Measurements from ENCODE around the gene CDK14. TPM values are rescaled to one million over a fixed set of nuclear protein-coding genes. Genes with fewer than 3 reads are reported as not detected.

The CDK14 gene
- total and polyA plus RNA-seq, 2 donors (not counting 3 experiments of a cell fraction or from before 2014, with no cell fraction given) = 5.5 to 34.2 TPM

GRCh38 chr7:91025906-91026390 lies 429.8 kb downstream of the CDK14 start:
- no peak for DNase-seq (ENCODE audit: low read depth, low spot score)
- TF ChIP-seq POLR2A (IDR thresholded peaks at IDR 0.05; ENCODE audit: low read depth, low read length) (no peak), EZH2 (IDR thresholded peaks at IDR 0.05; ENCODE audit: borderline replicate concordance, low read depth, low read length, severe bottlenecking) (no peak), FOS (IDR thresholded peaks at IDR 0.05; ENCODE audit: borderline replicate concordance, insufficient read depth, low read length) (no peak), GATA2 (IDR thresholded peaks at IDR 0.05; ENCODE audit: insufficient read depth, insufficient read length, low read depth, low read length) (no peak), MYC (IDR thresholded peaks at IDR 0.05; ENCODE audit: low read depth, low read length) (no peak), POLR2AphosphoS5 (IDR thresholded peaks at IDR 0.05; ENCODE audit: insufficient read depth, low read depth, low read length) (no peak), CTCF (IDR thresholded peaks at IDR 0.05; ENCODE audit: extremely low read depth in 1 of 2, insufficient read depth in 1 of 2, low read depth in 1 of 2, low read length in 2 of 2) (no peak), MAX (IDR thresholded peaks at IDR 0.05; ENCODE audit: insufficient read depth, insufficient read length) (no peak), JUN (IDR thresholded peaks at IDR 0.05; ENCODE audit: borderline replicate concordance, insufficient read depth, insufficient read length, low read depth) (no peak)
- FAIRE-seq = no peak
- no TSS peak for BruUV-seq (replicated peaks)
- CTCF ChIA-PET = interaction anchor here (1.1 kb wide), 1 partner anchor 8 kb away, joined by 4 read pairs; no protein-coding TSS in a partner anchor
- POLR2A ChIA-PET = no interaction called here
- Histone ChIP-seq H3K4me3 (replicated peaks in 1 of 3; ENCODE audit: insufficient read depth in 1 of 3, low read depth in 1 of 3, low read length in 3 of 3) (no peak overlapping the region), H3K4me1 (ENCODE audit: control insufficient read depth, extremely low read depth, insufficient read depth, low read length) (no peaks in the 10 kb centered on the region), H3K27ac (ENCODE audit: insufficient read depth, low read depth, low read length) (no peak overlapping the region), H2AFZ (ENCODE audit: low read depth, low read length) (no peak overlapping the region), H3K4me2 (ENCODE audit: insufficient read depth, low read length) (no peak overlapping the region), H3K79me2 (ENCODE audit: control insufficient read depth, insufficient read depth, low read length) (no peaks in the 10 kb centered on the region), H3K9me3 (replicated peaks; ENCODE audit: control insufficient read depth, insufficient read depth, low read length) (no peaks in the 10 kb centered on the region), H3K9me1 (replicated peaks; ENCODE audit: control insufficient read depth, extremely low read depth, insufficient read depth, low read length) (no peaks in the 10 kb centered on the region), H4K20me1 (replicated peaks; ENCODE audit: control insufficient read depth, extremely low read depth, insufficient read depth, low read length) (no peaks in the 10 kb centered on the region), H3K27me3 (ENCODE audit: control insufficient read depth in 2 of 2, insufficient read depth in 2 of 2, low read length in 2 of 2) (no peaks in the 10 kb centered on the region), H3K36me3 (ENCODE audit: control insufficient read depth in 2 of 2, extremely low read depth in 1 of 2, insufficient read depth in 2 of 2, low read length in 2 of 2) (no peaks in the 10 kb centered on the region), H3K9ac (replicated peaks; ENCODE audit: extremely low read depth, insufficient read depth, low read length) (no peak overlapping the region)
- dilution Hi-C loops (cut with MboI; ENCODE audit: extremely low pct_ligation_motif_present, low sequenced_read_pairs) = no loop called here
- intact Hi-C loops (cut with micrococcal nuclease) = no loop called here
